HG03521 (cell line): ENCODE measurements around the gene TAGLN3.

Experiments
- ATAC-seq: cut with Tn5 transposase; IDR thresholded peaks from one replicate; pipeline ENCODE4 v1.9.1; 2021; ENCODE audit warnings: mild to moderate bottlenecking, moderate library complexity; ENCODE audit not compliant: unreplicated experiment

The TAGLN3 gene

DNA sequence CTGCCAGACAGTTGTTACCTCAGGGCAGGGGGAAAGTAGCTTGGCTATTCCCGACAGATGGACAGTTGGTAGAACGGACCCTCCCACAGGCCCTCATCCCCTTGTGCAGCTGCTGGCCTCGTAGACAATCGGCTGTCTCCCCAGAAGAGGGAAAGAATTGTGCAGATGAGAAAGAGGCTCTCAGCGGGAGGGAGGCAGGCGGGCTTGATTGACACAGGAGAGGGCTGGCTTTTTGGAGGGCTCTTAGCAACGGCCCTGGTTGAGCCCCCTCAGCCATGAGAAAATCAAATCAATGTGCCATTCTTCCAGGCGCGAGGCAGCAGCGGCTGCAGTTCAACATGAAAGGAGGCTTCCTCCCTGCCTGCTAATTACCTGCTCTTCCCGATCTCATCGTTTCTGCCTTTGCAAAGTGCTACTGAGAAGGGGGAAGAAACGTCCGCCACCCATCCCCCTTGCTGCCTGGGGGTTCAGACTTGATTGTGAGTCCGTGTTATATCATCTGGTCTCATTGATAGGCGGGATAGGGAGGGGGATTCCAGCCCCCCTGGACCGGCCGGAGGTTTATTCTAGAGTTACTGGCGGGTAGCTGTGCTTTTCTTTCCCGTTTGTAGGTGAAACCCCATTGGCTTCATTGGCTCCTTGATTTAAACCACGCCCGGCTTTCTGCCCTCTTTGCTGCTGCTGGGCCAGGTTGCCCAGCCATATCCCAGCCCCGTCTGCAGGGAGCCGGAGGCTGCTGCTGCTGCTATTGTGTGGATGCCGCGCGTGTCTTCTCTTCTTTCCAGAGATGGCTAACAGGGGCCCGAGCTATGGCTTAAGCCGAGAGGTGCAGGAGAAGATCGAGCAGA is at the start of gene TAGLN3:
TSS of gene TAGLN3 (plus strand) at position 287 of the 848 bp plus-strand sequence. CDS start at position 788, 501 bp downstream.
- ATAC-seq = no peak

DNA sequence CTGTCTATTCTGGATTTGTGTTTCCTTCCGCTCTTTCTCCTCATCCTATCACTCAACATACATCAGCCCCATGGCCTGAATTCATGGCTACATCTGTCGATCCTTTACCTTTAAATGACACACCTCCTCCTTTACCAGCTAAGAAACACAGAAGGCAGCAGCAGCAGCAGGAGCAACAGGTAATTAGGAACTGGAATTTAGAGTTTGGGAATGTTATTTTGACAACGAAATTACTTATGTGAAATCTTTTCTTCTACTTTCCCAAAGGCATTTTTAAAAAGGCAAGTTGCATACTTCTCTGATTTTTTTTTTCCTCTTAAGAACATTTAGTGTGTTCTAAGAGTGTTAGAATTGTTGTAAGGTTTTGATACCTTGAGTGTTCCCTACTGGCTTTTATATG is 49.0 kb upstream of the TAGLN3 start:
- no peak for ATAC-seq

DNA sequence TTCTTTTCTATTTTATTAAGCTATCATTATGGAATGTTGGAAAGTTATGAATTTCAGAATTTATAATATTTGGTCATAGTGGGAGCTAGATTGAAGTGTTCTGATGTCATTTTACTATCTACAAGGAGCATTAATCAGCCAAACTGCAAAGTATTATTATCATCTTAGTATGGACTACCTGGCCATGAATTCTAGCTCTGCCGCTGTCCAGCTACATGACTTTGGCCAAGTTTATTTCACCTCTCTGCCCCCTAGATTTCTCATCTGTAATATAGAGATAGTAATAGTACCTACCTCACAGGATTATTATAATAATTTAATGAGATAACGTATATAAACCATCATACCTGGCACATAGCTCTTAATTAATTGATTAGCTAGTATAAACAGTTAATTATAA is 47.7 kb upstream of the TAGLN3 start:
- no peak for ATAC-seq

DNA sequence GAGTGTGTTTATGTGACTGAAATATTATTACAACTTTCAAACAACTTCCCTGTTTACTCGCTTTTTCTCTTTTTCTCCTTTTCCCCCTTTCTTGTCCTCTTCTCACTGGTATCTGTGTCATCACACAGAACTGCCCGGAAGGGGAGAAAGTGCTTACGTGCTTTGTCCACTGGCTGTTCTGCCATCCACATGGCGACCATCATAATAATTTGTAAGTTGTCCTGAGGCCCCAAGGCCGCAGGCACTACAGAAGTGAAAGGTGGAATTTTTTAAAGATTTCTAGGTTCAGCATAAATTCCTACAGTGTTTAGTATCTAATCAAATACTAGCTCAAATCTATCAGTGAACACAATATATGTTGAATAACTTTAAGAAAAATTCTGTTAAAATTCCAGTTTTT is 46.6 kb upstream of the TAGLN3 start:
- ATAC-seq = no peak

DNA sequence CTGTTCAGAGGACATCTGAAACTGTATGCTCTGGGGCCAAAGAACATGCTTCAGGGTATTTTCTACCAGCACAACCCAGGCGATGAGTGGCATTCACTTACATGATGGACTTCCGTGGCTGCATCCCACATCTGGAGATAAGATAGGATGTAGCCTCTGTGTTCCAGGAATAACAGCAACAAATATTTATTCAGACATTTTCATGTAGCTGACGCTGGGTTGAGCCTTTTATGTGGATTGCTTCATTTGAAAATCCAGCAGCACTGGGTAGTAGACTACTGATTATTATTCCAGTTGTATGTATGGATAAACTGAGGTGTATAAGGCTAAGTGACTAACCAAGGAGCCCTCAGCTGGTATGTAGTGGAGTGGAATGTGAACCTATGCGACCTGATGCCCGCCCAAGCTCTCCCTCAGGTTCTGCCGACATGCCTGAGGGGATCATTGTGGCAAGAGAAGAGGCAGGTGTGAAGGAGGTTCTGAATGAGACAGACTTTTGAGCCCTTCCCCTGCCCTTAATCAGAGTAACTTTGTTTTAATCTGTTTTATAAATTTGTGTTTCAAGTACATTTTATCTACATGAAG is 45.8 kb upstream of the TAGLN3 start:
- no peak for ATAC-seq

DNA sequence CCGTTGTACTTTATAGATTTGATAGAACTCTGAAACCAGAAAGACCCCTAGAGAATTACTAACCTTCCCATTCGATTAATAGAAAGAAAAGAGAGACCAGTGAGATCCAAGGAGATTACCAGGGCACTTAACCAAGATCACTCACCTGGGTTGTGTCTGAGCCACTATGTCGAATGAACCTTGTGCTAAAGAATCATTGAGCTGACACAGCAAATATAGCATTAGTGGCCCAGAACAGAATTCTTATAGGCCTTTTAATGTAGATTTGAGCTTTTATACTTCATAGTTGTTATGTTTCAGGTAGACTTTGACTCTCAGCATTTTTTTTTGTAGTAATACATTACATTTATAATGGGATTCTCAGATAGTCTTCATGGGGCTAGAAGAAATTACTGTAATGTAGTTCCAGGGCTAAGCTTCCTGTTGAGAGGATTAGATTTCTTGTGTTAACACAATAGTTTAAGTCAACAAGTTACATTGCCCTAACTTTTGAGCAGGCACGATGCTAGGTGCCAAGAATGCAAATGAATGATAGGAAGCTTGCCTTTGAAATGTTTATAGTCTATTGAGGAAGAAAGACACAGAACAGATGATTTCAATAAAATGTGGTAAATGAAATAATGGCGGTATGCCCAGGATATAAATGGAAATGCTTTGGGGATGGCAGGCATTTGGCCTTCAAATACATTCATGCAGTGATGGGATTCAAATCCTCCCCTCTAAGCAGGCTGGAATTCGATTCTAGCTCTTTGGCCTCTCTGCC is 44.3 kb upstream of the TAGLN3 start:
- ATAC-seq = no peak

DNA sequence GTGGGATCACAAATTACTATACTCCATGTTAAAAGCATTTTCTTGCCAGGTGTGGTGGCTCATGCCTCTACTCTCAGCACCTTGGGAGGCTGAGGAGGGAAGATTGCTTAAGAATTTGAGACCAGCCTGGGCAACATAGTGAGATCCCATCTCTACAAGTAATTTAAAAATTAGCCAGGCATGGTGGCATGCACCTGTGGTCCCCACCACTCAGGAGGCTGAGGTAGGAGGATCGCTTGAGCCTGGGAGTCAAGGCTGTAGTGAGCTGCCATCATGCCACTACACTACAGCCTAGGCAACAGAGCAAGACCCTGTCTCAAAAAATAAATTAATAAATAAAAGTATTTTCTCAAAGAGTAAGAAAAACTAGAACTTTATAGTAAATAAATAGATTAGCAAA is 42.8 kb upstream of the TAGLN3 start:
- no peak for ATAC-seq

DNA sequence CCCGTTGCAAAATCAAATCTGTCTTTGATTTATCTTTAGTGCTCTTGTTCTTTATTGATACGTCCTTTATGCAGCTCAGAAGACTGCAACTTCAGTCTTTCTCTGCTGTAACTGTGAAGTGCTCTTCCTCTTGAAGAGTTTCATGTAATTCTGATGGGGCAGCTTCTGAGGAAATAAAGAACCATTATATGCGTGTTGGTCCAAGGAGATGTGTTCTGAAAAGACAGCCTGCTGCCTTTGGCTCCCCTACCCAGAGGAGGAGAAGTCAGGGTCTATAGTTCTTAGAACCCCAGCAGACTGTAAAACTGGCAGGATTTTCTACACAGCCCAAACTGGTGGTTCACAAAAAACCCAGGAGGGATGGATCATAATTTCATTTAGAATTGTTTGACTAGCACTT is 42.3 kb upstream of the TAGLN3 start:
- ATAC-seq = no peak

DNA sequence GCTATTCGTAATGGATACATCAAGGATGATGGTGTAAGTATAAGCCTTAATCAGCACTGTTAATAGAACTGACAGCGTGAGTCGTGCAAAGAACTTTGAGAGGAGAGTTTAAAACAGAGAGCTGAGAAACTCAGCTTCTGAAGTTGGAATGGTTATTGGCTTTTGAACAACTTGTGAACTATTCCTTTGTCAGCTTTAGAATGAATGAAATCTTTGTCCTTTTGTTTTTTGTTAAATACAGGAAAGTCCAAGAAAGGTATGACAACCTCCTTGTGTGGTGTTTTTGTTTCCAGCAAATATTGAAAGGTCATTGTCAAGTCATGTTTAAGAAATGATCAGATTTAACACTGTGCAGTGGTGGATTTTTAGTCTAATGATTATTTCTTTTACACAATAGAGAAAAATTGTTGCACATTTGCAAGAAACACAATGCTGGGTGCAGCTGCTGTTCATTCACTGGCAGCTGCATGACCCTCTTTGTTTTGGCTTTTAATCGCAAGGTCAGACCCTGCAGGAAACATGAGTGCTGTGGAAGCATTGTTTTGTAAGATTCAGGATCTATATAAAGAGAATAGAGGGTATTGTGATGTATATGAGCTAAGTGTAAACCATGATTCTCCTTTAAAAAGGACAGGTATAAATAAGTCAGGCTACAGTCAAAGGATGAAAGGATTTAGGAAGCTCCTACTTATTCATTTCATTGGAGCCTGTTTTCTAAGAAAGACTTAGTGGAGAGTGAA is 41.6 kb upstream of the TAGLN3 start:
- no peak for ATAC-seq

DNA sequence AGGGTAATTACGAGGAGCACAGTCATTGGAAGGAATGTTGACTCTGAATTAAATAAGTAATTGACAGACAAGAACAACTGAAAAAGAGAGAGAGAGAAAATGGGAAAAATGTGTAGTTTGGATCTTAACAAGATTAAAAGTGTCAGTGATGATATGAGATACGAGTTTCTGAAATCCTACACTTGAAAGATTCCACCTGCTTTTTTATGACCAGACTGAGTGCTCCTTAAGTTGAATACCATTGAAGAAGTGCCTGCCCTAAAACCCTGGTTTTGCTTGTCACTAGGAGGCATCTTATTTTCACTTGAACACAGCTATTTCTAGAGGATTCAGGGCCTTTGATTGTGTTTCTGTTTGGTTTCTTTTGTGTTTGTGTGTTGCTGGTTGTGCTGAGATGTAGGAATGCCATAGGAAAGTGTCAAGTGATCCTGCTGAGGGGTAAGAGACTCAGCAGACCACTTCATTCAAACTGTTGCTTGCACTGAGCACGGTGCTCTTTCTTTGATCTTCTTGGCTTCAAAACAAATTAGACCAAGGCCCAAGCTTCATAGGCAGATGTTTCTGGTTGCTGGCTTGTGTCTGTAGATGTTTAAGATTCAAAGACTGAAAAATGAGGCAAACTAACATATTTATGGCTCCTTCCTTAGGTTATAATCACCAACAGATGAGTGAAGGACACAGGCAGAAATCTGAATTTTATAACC is 37.1 kb upstream of the TAGLN3 start:
- ATAC-seq = no peak

DNA sequence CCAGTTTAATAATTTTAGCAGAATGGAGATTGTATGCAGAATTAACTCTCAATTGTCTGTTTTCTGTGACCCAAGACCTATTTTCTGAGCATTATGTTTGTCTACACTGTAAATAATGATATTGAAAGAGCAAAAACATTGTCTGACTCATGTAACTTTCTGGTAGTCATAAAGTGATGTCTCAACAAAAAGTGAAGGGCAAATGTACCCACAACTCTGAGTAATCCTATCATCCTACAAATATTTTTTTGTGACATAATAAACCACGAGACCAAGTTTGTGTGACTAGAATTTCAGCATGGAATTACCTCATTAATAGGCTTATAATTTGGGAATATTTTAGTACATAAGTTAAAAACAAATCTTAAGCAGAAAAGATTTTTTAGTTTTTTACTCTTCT is 35.3 kb upstream of the TAGLN3 start:
- ATAC-seq = no peak

DNA sequence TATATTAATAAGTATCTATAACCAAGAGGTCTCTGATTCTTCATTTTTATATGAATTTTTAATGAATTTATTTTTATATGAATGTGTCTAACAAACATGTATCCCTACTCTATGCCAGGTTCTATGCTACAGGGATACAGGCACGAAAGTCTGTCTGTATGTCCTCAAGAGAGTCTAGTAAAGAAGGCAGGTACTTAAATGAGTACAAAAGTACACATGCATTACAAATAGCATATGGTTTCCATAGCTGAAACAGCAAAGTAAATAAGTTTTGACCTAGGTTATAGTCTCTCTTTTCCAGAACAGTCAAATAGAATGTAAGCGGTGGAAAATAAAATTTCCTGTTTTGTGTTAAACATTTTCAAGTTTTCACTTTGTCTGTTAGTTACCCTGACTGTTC is 33.2 kb upstream of the TAGLN3 start:
- ATAC-seq = no peak

DNA sequence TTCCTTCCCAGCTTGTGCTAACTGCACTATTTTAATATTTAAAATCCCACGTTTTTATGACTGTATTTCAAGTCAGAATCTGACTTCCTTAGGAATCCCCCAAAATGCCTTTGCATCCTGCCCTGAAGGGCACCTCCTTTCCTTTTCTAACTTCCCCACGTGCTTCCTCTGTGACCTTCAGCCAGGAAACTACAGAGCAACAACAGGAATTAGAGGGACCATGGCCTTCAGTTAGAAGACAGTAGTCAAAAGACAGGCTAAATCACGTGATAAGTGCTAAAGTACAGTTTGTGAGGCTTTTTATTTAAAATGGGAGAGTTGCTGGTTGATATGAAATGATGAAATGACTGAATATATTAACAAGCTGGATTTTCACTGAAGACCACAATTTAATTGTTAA is 31.7 kb upstream of the TAGLN3 start:
- no peak for ATAC-seq

DNA sequence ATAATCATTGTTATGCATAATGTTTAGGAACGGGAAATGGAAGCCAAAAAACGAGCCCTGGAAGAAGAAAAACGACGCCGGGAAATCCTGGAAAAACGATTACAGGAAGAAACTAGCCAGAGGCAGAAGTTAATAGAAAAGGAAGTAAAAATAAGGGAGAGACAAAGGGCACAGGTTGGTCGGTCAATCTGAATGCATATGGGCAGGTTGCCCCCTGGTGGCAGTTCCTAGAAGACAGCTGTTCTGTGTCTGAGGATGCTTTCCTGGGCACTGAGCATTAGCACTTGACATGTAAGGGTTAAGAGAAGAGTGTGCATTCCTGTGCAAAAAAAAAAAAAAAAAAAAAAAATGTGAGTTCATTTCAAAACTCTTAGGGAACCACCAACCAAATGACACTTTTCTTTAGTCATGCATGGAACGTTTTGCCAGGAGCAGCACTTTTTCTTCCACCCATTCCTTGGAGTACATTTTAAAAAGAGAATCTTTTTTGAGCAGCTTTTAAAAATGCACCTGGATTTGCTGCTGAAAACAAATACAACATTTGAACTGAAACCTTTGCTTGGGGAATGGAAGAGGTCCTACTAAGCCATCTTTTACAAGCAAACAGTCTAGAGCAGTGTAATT is 31.0 kb upstream of the TAGLN3 start:
- ATAC-seq = peak; percentile 88

DNA sequence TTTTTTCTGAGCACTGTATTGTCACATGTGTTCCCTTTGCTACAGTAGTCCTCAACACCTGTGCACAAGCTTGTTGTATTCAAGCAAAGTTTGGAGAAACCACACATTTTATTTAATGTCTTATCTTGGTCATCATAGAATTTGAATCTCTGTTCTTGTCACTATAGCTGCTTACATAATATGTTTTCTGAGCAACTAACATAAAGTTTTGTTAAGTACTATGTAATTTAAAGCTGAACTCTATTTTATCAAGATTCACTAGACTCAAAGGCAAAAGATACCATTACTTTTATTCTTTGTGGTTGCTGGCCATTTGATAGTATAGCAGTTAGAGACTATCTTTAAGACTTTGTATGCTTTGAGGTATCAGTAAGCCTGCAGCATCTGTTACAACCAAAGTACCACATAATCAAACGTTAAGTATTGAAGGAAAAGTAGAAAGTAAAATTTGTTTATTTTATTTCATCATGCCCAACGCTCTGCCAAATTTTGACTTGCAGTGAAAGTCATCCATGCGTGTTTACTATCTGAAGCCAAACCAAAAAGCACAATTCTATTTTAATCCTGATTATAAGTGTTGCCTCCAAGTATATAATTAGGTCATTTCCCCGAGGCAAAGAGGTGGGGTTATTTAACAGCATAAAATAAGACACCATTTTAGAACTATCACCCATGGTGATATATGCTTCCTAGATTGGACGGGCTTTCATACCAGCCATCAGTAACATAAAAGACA is 30.2 kb upstream of the TAGLN3 start:
- no peak for ATAC-seq

DNA sequence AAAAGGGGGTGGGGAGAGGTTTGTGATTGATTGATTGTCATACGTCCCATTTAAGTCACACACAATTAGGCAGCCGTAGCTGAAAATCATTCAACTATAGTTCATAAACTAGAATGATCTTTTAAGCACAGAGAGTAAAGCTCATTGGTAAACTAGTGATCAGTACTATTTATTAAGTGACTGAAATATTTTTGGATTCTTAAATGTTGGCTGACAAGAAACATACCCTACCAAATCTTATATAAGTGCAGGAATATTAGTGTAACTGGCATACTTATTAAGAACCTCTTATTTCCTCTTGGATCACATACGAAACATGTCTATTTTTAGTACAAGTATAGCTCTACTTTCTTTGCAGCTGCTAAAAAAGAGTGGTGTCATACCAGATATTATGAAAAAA is 28.3 kb upstream of the TAGLN3 start:
- ATAC-seq = no peak

DNA sequence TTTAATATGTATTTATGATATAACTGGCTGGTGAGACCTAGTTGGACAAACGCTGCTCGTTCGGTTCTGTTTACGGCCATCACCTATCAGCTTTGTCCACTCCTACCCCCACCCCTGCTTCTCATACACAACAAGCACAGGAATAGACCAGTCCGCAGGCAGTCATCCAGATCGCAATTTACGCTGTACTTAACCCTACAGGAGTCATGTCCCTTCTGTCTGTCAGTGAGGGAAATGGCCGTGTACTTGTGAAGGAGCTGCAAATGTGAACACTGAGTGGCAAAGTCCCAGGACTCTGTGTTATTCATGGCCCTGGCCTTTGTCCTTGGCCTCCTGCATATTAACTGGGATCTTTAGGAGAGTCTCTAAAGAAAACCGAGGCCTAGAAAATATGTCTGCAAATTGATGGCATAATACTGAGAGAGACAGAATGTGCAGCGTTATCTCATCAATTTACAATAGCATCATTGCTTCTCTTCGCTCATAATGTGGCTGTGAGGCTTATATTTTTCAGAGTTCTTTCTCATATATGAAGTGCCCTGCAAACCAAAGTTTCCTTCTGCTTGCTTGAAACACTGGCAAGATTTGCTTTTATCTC is 27.1 kb upstream of the TAGLN3 start:
- no peak for ATAC-seq

DNA sequence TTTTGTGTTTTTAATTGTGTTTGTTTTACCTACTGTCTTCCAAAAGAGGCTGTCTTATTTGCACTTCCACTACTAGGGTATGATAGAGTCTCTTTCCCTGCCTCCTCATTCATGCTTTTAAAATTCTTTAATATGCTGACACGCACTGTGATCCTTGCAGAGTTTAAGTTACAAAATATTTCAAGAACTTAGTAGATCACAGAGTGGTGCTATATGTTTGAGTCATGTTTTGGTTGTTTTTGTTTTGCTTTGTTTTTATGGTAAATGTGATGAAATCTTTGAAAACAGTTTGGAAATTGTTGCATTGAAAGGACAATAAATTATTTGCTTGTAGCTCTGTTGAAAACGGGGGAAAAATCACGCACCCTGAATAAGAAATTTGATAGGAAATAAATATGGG is 25.8 kb upstream of the TAGLN3 start:
- no peak for ATAC-seq

DNA sequence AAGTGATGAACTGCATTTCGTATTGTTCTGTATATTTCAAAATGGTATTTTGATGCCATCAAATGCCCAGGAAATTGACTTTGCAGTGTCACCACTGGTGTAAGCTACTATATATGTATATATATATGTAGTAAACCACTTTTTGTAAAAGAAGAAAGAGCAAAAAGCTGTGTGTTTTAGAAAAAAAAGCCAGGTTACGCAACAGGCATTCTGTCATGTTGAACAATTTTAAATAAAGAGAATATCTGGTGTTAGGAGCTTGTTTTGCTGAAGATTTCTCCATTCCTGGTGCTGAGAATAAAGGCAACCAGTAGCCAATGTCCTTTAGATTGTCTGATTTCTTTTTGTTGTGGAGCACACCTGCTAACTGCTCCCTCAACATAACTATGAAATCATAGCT is 23.6 kb upstream of the TAGLN3 start:
- ATAC-seq = no peak
